Neutrophil (primary cell): ENCODE data around the gene ZNF226.
"Not testable (repeated sequence)": the region's sequence is repeated elsewhere in the genome, so short reads cannot be mapped to it uniquely, and the experiment has no call there.

Source experiments
- H3K27ac ChIP-seq: fragments of 200-600 bp; sonication (generic); 2 replicates; pipeline ENCODE4 v1.5.1; 2016; ENCODE audit warnings: mild to moderate bottlenecking, moderate library complexity
- H3K27me3 ChIP-seq: fragments of 200-600 bp; sonication (generic); 2 replicates; pipeline ENCODE4 v1.6.0; 2016; ENCODE audit warnings: mild to moderate bottlenecking
- H3K36me3 ChIP-seq: fragments of 200-600 bp; sonication (generic); 2 replicates; pipeline ENCODE4 v1.5.1; 2017
- H3K4me1 ChIP-seq, 2 experiments: fragments of 200-600 bp in 1 of 2; sonication (generic) in 1 of 2; 1 replicate in 1 of 2; 2 replicates in 1 of 2; pipeline versions ENCODE4 v1.5.1 to v1.6.1; 2013 to 2016; ENCODE audit warnings: low read depth in 1 of 2, low read length in 1 of 2, mild to moderate bottlenecking in 1 of 2, moderate library complexity in 1 of 2; ENCODE audit not compliant: control insufficient read depth in 1 of 2, insufficient read depth in 1 of 2
- H3K4me3 ChIP-seq, 2 experiments: fragments of 200-600 bp in 1 of 2; sonication (generic) in 1 of 2; 1 replicate in 1 of 2; 2 replicates in 1 of 2; pipeline ENCODE4 v1.5.1; 2013 to 2016; ENCODE audit warnings: low read depth in 1 of 2, low read length in 1 of 2, mild to moderate bottlenecking in 1 of 2, moderate library complexity in 1 of 2
- H3K9me3 ChIP-seq: fragments of 200-600 bp; sonication (generic); 2 replicates; pipeline ENCODE4 v1.5.1; 2016
- TF ChIP-seq, protein P1 (sequence below): fragments of 200-600 bp; sonication (generic); IDR thresholded peaks from 2 replicates; pipeline ENCODE4 v1.5.1; 2016; ENCODE audit warnings: antibody characterized with exemption

The ZNF226 gene

DNA sequence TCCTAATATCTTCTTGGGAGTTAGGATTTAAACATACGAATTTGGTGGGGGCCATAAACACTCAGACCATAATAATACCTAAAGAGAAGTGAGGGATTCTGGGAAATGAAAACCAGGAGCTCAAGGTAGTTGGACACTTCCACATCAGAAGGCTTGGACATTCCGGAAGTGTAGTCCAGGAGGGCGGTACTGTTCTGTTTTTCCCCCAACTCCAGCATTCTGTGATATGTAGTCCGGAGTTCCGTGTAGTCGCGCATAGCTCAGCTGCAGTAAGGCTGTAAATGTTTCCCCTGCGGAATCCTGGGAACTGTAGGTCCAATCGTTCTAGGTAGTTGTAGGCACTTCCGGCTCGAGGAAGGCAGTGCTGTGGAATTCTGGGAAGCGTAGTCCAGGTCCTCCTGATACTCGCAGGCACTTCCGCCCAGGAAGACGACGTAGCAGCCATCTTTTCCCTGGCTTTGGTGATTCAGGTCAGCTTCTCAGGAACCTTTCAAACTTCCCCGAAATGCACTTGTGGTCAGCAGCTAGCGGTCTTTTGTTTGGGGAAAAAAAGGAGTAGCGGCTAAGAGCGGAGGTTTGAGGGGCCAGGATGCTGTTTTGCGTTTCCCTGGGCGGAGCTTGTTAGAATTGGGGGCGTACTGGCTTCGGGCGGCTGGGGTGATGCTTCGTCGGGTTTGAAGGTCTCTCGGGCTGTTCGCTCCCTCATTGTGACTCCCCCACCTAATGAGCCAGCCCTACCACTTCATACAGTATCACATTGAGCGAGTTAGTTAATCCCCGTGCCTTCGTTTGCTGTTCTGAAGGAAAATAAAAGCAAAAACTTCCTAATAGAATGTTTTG, at the start of gene ZNF226:
TSS of gene ZNF226 (plus strand) at position 428 of the 840 bp plus-strand sequence. CDS start 4,981 bp downstream, outside the sequence.
- peaks cover 14% of the 10 kb centered on the region for H3K36me3 ChIP-seq
- H3K27ac ChIP-seq, result peak within 1 kb of the TSS; percentile 81
- H3K27me3 ChIP-seq, result no peaks in the 10 kb centered on the region
- peaks cover 11 to 14% of the 10 kb centered on the region in 2 experiments for H3K4me1 ChIP-seq
- H3K9me3 ChIP-seq, result peaks cover 15% of the 10 kb centered on the region
- TF ChIP-seq, protein P1, sequence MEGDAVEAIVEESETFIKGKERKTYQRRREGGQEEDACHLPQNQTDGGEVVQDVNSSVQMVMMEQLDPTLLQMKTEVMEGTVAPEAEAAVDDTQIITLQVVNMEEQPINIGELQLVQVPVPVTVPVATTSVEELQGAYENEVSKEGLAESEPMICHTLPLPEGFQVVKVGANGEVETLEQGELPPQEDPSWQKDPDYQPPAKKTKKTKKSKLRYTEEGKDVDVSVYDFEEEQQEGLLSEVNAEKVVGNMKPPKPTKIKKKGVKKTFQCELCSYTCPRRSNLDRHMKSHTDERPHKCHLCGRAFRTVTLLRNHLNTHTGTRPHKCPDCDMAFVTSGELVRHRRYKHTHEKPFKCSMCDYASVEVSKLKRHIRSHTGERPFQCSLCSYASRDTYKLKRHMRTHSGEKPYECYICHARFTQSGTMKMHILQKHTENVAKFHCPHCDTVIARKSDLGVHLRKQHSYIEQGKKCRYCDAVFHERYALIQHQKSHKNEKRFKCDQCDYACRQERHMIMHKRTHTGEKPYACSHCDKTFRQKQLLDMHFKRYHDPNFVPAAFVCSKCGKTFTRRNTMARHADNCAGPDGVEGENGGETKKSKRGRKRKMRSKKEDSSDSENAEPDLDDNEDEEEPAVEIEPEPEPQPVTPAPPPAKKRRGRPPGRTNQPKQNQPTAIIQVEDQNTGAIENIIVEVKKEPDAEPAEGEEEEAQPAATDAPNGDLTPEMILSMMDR, result no peak
- H3K4me3 ChIP-seq, result peak within 1 kb of the TSS; percentile 68 to 79

DNA sequence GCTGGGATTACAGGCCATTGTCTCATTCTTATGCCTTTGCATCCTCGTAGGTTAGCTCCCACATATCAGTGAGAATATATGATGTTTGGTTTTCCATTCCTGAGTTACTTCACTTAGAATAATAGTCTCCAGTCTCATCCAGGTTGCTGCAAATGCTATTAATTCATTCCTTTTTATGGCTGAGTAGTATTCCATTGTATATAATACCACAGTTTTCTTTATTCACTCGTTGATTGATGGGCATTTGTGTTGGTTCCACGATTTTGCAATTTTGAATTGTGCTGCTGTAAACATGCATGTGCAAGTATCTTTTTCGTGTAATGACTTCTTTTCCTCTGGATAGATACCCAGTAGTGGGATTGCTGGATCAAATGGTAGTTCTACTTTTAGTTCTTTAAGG, 43.7 kb upstream of the ZNF226 start:
- H3K4me1 ChIP-seq, H3K9me3 ChIP-seq, H3K4me3 ChIP-seq, H3K27ac ChIP-seq, H3K27me3 ChIP-seq: not testable (repeated sequence)
- peaks cover 38% of the 10 kb centered on the region for H3K36me3 ChIP-seq

DNA sequence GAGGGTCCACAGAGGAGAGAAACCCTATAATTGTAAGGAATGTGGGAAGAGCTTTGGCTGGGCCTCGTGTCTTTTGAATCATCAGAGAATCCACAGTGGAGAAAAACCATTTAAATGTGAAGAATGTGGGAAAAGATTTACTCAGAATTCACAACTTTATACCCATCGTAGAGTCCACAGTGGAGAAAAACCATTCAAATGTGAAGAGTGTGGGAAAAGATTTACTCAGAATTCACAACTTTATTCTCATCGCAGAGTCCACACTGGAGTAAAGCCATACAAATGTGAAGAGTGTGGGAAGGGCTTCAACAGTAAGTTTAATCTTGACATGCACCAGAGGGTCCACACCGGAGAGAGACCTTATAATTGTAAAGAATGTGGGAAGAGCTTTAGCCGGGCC, 32.9 kb upstream of the ZNF226 start:
- Histone ChIP-seq H3K9me3 (peaks cover 19% of the 10 kb centered on the region), H3K36me3 (peaks cover 20% of the 10 kb centered on the region), H3K27me3 (no peaks in the 10 kb centered on the region), H3K4me1 (no peaks in the 10 kb centered on the region), H3K27ac (no peak overlapping the region), H3K4me3 (no peak overlapping the region)
- TF ChIP-seq, protein P1, result no peak

DNA sequence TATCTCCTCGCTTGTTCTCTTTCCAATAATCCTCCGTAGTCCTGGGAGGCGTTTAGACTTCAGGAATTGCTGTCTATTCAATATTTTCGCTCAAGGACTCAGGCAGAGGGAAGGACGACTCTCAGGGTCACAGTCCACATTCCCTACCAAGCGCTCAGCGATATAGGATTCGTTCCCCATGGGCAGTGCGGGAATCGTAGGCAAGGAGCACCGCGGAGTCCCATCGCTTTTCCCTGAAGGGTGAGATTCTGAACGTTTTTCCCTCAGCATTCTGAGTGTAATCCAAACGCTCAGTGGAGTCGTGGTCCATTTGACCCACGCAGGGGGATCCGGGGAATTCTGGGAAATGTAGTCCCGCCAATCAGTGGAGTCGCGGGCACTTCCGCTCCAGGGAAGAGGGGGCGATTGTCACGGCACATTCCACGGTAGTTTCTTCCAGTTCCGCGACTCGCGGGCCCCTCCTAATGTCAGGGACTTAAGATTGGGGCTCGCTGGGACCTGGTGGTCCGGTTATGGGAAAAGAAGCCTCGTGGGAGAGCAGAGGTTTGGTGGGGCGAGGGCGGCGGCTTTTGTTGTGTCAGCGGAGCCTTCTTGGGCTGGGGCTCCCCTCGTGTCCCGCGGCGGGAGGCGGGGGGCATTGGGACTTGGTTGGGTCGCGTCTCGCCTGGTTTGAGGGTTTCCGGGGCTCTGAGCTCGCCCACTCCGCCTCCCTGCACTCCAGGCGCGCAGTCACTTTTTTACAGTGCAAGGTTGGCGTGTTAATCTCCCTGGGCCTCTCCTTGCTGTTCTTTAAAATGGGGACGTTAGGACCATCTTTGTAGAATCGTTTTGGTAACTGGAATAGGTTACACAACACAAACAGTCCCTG, 23.5 kb upstream of the ZNF226 start, which contains the start of gene ZNF234:
TSS of gene ZNF234 (plus strand) at position 364 of the 868 bp plus-strand sequence. CDS start 3,079 bp downstream, outside the sequence.
- peak within 1 kb of the TSS; percentile 28 for H3K27ac ChIP-seq

DNA sequence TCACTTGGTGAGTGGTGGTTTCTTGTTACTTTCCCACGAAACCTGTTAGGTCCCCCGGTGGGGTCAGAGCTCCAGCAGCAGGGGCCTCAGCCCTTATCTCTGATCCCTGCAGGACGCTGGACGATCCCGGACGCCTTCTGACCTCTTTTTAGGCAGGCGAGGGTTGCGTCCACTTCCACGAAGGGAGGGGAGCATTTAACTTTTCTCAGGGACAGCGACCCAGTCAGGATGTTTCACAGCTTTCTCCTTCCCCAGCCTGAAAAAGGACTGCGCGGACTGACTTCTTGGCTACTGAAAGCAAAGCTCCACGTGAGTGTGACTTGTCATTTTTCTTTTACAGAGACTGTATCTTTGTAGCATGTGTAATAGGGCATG, 22.9 kb upstream of the ZNF226 start:
- H3K27ac ChIP-seq, result peak overlapping the region; percentile 28
- peak overlapping the region; percentile 84 to 88 for H3K4me3 ChIP-seq
- peaks cover 5% of the 10 kb centered on the region for H3K27me3 ChIP-seq
- H3K9me3 ChIP-seq, result no peaks in the 10 kb centered on the region
- no peaks in the 10 kb centered on the region for H3K36me3 ChIP-seq
- TF ChIP-seq, protein P1, result no peak
- peaks cover 12 to 17% of the 10 kb centered on the region in 2 experiments for H3K4me1 ChIP-seq

More for the DNA sequence above, 23.5 kb upstream of the ZNF226 start, which contains the start of gene ZNF234:
- peak within 1 kb of the TSS; percentile 84 to 88 for H3K4me3 ChIP-seq
- H3K36me3 ChIP-seq, result no peaks in the 10 kb centered on the region
- no peaks in the 10 kb centered on the region for H3K9me3 ChIP-seq
- TF ChIP-seq, protein P1, result no peak
- H3K4me1 ChIP-seq, result peaks cover 12 to 17% of the 10 kb centered on the region in 2 experiments
- H3K27me3 ChIP-seq, result peaks cover 5% of the 10 kb centered on the region
